ENCODE results near the gene CRHBP.

Gene CRHBP

GRCh38 chr5:77015938-77016569 lies 63.2 kb downstream of the CRHBP start:
- peak; percentile 17 for DNase-seq (ENCODE audit: low read depth, low spot score)

- DNase-seq (ENCODE audit: low read depth, low spot score): no peak
Measured at GRCh38 chr5:77016962-77017361, 64.1 kb downstream of the CRHBP start.

GRCh38 chr5:77017668-77018067 lies 64.8 kb downstream of the CRHBP start:
- no peak for DNase-seq (ENCODE audit: low read depth, low spot score)

Data from iPS DF 19.7 (cell line).